GM19351 (cell line): ENCODE data around the gene JAG2.

ENCODE experiments used
- ATAC-seq: cut with Tn5 transposase; IDR thresholded peaks from one replicate; pipeline ENCODE4 v1.9.1; 2021; ENCODE audit warnings: mild to moderate bottlenecking, moderate library complexity; ENCODE audit not compliant: unreplicated experiment

The JAG2 gene

DNA sequence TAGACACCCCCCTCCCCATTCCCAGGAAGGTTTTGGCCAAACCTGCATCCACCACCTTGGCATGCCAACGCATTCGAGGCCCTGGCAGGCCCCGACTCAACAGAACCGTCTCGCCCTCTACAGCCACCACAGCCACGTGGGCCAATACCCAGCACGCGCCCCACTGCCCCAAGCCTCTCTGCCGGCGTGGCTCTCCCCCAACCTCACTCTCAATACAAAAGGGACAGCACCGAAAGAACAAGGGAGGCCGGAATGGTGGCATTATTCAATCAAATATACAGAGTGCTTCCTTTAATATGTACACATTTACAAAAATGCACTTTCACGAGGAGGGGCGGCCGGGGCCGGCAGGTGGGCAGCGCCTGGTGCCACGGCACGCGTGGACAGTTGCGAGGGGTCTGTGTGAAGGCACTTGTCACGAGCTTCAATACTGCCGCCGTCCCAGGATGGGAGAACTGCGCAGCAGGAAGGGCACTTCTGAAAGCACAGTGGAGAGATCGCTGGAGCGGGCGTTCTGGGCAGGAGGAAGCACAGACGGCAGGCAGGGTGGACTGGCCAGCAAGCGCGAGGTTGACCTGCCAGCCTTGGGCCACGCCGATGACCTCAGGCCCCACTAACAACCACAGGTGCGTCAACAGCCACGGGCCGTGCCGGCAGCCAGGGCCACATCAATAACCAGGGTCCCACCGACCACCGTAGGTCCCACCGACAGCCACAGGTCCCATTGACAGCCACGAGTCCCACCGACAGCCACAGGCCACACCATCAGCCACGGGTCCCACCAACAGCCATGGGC is 26.9 kb downstream of the JAG2 start:
- ATAC-seq, result no peak

DNA sequence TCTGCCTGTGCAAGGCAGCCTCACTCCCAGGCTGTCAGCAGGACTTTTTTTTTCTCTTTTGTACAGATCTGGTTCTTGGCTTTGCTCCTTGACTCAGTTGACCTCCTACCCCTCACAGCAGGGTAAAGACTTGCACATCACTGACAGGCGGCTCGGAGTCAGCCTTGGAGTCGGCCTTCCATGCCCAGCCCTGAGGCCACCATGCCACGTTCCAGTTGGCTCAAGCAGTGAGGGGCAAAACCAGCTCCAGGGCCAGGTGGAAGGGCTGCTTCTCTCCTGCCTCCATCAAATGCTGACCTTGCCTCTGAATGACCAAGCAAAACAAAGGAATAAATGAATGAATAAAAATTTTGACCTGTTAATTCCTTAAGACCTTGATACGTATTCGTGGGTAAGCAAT is 27.6 kb downstream of the JAG2 start:
- ATAC-seq, result no peak

DNA sequence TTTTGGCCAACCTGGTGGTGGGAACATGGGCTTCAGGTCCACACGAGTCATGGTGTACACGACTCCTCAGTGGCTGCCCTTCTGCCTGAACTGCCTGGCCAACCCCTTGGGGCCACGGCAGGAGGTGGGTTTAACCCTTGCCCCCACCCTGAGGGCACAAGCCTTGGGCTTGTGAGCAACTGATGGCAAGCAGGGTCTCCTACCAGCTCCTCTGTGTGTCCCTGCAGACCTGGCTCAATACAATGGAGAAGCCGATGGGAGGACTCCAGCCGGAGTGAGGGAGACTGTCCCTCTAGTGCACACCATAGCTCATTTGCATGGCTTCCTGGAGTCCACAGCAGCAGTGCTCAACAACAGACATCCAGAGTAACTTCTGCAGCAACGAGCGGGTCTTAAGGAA is 28.0 kb downstream of the JAG2 start:
- ATAC-seq, result no peak

DNA sequence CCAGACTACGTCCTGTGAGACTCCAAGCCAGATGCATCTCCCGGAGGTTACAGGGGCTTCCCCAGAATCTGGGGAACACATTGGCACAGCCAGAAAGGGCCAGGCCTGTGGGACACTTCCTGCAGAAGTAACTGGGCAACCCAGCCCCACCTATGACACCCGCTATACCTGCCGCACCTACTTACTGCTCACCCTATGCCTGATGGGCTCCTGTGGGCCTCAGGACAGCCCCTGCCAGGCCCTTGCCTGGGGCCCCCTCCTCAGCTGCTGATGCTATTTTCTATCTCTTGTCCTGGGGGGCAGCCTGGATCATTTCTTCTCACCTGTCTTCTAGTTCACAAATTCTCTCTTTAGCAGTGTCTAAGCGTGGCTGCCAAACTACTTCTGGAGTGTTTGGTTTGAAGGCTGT is 28.7 kb downstream of the JAG2 start:
- ATAC-seq, result no peak

DNA sequence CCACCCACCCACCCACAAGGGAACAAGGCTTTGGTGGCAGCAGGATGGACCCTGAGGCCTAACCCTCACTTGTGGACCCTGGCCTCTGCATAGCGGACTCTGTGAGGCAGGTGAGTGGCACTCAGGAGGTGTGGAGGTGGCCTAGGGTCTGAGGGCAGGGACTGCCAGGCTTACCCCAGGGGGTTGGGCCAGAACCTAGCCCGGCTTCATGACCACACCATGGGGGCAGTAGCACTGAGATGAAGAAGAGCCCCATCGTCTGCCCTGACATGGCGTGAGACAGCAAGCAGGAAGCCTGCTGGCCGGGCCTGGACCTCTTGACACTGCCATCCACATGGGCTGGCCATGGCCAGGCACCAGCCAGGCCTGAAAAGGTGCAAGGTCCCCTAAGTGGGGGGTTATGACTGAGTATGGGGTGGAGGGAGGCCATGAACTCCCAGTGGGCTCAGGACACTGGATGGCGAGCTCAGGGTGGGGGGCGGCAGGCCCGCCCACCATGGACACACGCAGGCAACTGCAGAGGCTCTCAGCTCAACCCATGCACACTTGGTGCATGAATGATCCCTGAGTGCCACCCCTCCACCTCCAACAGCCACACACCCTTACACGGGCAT is 29.3 kb downstream of the JAG2 start:
- ATAC-seq, result no peak

DNA sequence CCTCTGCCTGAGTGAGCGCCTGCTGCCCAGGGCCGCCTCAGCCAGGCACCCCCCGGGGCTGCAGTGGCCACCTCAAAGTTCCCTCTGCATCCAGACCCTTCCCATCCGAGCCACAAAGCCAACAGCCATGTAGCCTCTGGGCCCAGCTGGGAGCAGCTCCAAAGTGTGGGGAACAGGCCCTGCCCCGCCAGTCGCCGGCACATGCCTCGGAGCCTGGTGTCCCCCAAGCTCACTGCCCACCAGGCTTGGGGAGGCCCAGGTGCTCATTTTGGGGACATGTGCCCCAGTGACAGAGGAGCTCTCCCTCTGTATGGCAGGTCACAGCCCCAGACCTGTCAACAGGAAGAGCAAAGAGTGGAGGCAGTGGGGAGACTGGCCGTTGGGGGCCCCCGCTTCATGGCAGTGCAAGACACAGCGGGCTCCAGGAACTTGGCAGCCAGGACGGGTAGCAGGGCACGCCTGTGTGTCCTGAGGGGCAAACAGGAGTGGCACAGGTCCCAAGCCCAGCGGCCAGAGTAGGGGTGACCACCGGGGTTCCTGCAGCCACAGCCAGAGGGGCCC is 29.9 kb downstream of the JAG2 start:
- no peak for ATAC-seq

DNA sequence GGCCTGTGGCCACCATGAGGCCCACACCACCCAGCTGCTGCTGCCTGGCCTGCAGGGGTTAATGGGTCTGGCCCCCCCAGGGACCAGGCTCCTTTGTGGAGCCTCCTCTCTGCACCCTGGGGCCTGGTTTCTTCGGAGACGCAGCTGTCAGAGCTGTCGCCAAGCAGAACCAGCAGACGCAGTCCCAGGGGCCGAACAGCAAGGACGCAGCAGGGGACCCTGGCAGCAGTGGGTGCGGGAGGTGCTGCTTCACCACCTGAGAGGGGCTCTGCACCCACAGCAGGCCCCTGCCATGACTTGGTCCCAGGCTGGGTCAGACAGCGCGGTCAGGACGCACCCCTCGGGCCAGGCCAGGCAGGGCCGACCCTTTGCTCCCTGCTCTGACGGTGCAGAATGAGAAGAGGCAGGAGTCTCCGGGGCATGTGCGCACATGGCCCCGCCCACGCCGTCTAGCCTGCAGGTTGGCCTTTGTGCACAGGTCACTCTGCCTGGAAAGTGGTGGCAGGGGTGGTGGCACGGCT is 30.5 kb downstream of the JAG2 start:
- no peak for ATAC-seq

DNA sequence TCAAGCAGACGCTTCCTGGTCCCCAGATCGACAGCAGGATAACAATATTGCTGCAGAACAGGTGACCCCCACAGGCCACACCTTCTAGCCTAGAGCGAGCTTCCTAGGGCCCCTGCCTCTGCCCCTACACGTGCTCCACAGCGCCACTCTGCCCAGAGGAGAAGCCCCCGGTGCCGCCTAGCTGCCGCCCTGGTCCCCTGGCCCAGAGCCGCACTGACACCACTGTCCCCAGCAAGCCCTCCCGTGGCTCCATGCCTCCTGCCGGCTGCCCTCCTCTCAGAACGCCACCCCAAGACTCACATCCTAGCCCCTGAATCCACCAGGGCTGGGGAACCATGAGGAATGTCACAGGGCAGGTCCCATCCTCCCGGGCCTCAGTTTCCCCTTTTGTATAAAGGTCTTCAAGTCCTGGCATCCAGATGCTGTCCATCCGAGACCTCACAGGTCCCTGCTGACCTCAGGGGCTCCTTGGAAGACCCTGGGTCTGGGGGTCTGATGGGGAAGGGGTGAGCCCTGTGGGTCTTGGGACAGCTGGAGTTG is 31.0 kb downstream of the JAG2 start:
- ATAC-seq, result no peak

DNA sequence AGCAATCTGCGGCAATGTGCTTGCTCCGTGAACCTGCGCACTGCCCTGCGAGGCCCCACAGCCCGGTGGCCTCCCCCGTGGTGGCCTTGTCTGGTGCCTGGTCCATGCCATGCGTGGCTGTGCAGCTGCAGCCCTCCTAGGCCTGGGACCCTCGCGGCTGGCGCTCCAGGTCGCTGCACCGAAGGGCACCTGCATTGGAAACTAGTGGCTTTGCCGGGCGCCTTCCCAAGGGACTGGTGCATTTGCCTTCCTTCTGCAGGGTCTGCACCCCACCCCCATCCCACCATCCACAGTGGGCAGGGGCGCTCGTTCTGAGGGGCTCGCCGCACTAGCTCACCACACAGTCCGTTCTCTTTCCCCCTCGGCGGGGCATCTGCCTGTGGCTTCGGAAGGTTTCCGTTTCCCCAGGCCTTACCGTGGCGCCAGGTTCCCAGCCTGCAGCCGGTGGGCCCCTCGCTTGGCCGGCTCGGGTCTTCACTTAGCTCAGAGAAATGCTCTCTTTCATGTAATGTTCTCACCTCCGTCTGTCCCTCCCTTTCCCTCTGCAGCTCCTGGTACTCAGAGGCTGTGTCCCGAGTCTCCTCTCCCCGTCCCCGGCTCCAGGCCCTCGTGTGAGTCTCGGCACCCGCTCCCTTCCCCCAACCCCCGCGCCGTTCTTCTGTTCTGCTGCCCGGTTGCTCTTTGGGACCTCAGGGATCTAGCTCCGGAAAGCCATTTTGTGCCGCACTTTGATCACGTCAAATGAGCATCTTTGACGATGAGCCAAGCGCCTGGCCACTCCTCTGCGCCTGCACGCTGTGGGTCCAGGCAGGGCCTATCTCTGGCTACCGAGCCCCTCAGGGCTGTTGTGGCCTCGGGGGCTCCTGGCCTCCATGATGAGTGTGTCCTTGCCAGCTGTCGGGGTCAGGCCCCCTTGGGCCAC is 31.9 kb downstream of the JAG2 start:
- ATAC-seq, result no peak

DNA sequence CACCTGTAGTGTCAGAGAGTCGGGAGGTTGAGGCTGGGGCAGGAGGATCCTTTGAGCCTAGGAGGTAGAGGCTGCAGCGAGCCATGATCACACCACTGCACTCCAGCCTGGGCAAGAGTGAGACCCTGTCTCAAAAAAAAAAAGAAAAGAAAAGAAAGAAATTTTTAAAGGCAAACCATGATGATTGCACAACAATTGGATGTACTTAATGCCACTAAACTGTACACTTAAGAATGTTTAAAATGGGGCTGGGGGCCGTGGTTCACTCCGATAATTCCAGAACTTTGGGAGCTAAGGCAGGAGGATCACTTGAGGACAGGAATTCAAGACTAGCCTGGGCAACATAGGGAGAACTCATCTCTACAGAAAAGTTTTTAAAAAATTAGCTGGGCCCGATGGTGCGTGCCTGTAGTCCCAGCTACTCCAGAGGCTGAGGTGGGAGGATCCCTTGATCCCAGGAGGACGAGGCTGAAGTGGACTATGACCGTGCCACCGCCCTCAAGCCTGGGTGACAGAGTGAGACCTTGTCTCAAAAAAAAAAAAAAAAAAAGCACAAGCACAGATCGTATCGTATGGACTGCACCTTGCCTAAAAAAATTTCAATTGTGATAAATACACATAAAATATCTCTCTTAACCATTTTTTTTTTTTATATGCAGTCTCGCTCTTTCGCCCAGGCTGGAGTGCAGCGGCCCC is 32.7 kb downstream of the JAG2 start:
- ATAC-seq, result no peak

DNA sequence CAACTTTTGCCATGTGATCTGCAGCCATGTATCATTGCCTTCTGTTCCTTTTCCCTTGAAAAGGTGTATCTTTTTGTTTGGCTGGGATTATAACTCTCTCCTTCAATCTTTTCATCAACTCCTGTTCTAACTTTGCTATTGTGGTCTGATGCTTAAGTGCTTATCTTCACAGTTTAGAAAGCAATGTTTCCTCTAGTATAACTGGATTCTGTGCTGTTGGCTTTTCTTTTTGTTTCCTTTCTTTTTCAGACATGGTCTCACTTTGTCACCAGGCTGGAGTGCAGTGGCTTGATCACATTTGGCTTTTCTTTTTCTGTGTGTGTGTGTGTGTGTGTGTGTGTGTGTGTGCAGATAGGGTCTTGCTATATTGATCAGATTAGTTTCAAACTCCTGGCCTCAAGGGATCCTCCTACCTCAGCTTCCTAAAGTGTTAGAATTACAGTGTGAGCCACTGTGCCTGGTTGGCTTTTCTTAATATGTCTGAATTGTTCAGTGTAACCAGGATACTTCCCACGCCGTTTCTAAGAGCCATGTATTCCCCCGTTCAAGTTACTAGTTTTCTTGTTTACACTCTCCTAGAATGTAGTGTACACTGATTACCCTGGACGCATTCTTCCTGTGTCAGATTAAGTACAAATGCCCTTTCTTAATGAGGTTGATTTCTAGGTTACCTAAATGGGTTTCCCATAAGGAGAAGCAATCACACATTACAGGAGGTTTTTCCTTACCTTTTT is 35.5 kb downstream of the JAG2 start:
- ATAC-seq, result no peak

DNA sequence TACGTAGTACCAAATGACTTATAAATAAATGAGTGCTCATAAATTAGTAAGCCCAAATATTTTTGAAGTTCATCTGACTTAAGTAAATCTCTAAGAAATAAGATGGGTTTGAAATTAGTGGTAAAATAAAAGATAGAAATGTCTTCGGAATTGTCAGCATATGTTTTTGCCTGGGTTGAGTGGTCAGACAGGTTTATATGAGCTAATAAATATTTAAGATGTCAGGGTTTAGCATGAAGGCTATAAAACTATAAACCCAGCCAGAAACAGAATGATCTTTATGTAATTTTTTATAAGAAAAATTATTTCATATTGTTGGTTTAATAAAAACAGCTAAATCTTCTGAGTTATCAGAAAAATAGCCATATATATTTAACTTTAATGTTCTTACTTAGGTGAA is 37.3 kb downstream of the JAG2 start:
- ATAC-seq, result no peak

DNA sequence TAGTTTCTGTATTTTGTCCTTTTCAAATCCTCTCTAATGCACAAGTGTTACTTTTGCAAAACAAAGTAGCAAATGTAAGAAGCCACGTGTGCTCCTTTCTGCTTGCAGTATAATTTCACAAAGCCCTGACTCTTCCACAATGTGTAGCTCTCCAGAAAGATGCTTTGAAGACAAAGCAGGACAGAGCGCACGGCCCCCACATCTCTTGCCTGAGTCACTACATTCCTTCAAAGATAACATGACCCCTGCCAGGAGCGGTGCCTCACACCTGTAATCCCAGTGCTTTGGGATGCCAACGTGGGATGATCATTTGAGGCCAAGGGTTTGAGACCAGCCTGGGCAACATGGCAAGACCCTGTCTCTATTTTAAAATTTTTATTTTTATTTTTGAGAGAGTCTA is 40.5 kb downstream of the JAG2 start:
- no peak for ATAC-seq

DNA sequence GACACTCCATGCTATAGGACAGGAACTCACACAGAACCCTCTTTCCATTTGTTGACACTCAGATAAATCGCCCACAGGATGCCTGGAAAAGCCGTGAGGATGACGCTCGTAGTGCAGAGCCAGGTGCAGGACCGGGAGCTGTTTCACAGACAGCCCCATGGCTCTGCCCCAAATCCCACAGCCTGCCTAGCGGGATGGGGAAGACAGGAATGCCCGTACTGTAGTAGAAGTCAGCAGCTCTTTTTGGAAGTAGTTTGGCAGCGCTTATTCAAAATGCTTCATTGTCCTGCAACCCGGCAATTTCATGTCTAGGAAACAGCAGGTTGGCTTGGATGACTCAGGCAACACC is 41.6 kb downstream of the JAG2 start:
- no peak for ATAC-seq

DNA sequence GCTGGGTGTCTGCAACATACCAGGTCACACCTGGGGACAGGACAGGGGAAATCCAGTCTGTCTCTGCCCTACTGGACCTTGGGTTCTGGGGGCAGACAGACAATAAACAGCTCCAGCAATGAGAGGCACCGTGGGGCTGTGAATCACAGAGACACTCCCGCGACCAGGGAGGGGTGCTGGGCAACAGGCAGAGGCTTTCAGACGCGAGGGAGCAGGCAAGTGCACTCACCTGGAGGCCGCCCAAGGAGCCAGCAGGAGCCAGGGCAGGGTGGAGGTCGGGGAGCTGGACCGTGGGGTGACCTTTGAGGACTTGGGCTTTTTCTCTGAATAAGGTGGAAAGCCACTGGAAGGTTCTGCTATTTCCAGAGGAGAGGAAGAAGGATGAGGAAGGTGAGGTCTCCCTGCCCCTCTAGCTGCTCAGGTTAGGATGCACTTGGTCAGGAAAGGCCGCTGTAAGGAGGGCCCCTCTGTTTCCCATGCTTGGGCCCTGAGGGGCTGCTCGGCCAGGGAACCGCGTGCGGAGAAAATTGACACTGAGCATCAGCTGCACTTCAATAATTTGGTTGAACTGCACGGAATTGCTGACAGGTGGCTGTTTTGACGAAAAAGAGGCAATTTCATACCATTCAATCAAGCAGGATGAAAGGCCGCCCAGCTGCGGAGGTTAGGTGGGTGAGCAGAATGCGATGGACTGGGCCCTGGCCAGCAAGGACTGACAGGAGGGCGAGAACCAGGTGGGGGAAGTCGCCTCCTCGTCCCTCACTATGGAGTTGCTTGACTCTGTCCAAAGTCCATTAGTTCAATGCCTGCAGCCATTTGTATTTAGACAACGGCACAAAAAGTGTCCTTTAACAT is 42.2 kb downstream of the JAG2 start:
- ATAC-seq, result no peak

DNA sequence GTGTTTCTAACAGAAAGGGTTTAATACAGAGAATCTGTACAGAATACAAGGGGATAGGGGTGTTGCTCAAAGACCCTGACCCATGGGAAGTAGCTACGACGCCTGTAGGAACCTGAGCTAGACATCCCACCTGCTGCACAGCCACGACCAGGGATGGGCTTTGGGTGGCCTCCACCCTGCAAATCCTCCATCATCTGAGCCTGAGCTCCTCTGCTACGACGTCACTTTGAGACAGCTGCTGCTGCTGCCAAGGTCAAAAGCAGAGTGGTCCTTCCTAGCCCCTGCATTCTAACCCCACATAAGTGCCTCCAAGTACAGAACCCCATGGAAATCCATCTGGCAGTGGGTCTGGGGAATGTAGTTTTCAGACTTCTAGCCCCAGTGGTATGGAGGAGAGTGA is 43.8 kb downstream of the JAG2 start:
- ATAC-seq, result no peak

DNA sequence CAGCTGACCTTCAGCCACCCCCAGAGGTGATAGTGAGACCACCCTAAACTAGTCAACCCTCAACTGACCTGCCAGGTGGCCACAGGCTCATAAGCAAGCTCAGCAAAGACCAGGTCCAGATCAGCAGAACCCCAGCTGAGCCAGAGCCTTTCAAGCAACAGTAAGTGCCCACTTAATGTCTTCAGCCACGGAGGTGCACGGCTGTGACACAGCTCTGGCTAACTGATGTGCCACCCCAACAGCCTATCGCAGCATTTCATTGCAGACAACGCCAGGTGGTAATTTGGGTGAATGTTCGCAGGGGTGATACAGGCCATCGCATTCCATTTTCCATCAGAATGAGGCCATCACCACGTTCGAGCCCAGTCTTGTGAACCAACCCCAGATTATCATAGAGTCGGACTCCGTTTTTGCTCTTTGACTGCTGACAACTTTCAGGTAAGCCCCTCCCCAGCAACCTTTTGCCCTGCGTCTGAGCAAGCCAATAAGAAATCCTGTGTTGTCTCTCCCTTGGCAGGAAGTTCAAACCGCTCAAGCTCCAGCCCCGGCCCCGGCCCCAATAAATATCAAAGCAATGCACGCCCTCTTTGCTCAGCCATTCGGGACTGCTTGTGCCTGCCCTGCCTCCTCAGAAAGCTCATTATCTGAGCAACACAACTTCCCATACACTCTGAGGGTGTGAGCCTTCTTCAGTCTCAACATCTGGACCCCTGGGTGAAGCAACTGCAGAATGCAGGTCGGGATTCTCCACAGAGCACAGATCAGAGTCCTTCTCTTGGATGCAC is 44.4 kb downstream of the JAG2 start:
- ATAC-seq, result no peak

DNA sequence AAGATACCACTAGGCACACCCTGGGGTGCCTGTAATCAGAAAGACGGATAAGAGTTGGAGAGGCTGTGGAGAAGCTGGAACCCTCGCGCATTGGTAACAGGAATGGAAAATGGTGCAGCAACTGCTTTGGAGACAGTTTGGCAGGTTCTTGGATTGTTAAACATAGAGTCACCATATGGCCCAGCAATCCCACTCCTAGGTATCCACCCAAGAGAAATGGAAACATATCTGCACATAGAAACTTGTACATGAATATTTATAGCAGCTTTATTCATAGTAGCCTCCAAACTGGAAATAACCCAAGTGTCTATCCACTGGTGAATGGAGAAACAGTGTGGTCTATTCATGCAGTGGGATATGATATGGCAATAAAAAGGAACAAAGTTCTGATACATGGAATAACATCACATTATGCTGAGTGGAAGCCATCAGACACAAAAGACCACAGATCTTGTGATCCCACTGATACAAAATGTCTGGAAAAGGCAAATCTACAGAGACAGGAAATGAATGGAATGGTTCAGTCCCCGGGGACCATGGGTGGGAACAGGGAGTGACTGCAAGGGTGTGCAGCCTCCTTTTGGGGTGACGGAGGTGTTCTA is 45.4 kb downstream of the JAG2 start:
- ATAC-seq, result no peak
